K562 (cell line): ENCODE data around the gene SMIM30. TPM values are rescaled to one million over a fixed set of nuclear protein-coding genes. Genes with fewer than 3 reads are reported as not detected.
A peak's percentile ranks its signal among the peaks of the same experiment; 100 is the strongest.

ENCODE experiments used
- ATAC-seq: fragments of 200-7000 bp; cut with Tn5 transposase; 3 replicates; pipeline ENCODE4 v1.9.1; 2020; ENCODE audit warnings: moderate library complexity
- BruUV-seq: library from RNA; stranded (reverse); fragments of 400-500 nt; replicated peaks from 2 replicates; lab custom pipeline; 2021; lab: Mats Ljungman, UMichigan
- CTCF ChIA-PET: fragments of 300-600 bp; formaldehyde crosslinking; extraction: SDS; loops from one replicate; lab custom pipeline; 2021; ENCODE audit warnings: low intra/inter-chr PET ratio; lab: Yijun Ruan, JAX
- POLR2A ChIA-PET: fragments of 300-600, 350-650 bp; sonication (Branson Sonifier 250); formaldehyde crosslinking; extraction: SDS; loops from one replicate; lab custom pipeline; 2021; ENCODE audit warnings: antibody characterized with exemption, inconsistent platforms; lab: Yijun Ruan, JAX
- DNase-seq, 4 experiments: peaks; one replicate each; pipeline versions ENCODE4 v3.0.0 to v3.0.0-alpha.2; 2011 to 2018; ENCODE audit warnings: low spot score in 3 of 4, mixed read lengths in 3 of 4; ENCODE audit errors: extremely low read depth in 1 of 4
- FAIRE-seq: peaks from 2 replicates; lab custom pipeline; 2011; peaks lifted over from hg19 to GRCh38; lab: Jason Lieb, UNC
- H2AFZ ChIP-seq: 2 replicates; pipeline ENCODE4 v1.6.0; 2011; ENCODE audit warnings: low read depth, low read length, control low read depth, inconsistent platforms
- H3K27ac ChIP-seq: fragments of 200-600 bp; 3 replicates; pipeline ENCODE4 v1.8.0; 2011; ENCODE audit warnings: low read depth, mild to moderate bottlenecking, control low read depth, inconsistent platforms, low read length, moderate library complexity, mixed read lengths; ENCODE audit errors: extremely low read depth
- H3K27me3 ChIP-seq, 2 experiments: fragments of 300-600 bp in 1 of 2; 2 replicates in 1 of 2; 3 replicates in 1 of 2; pipeline versions ENCODE4 v1.6.0 to v1.8.0; 2011; ENCODE audit warnings: inconsistent platforms in 2 of 2, low read length in 2 of 2, mild to moderate bottlenecking in 1 of 2, mixed read lengths in 1 of 2, moderate library complexity in 1 of 2; ENCODE audit not compliant: control insufficient read depth in 2 of 2, insufficient read depth in 2 of 2
- H3K36me3 ChIP-seq: fragments of 300-600 bp; 3 replicates; pipeline ENCODE4 v1.8.0; 2011; ENCODE audit warnings: mild to moderate bottlenecking, low read length, inconsistent platforms; ENCODE audit not compliant: control insufficient read depth, insufficient read depth
- H3K4me1 ChIP-seq, 2 experiments: fragments of 200-600 bp in 1 of 2; replicated peaks in 1 of 2; 2 replicates in 1 of 2; 3 replicates in 1 of 2; pipeline versions ENCODE4 v1.5.1 to v1.8.0; 2011; ENCODE audit warnings: inconsistent platforms in 2 of 2, low read length in 2 of 2, mild to moderate bottlenecking in 1 of 2, mixed read lengths in 1 of 2, moderate library complexity in 1 of 2; ENCODE audit not compliant: control insufficient read depth in 2 of 2, insufficient read depth in 2 of 2
- H3K4me2 ChIP-seq: 2 replicates; pipeline ENCODE4 v1.6.1; 2011; ENCODE audit warnings: low read length, control low read depth, inconsistent platforms, mixed read lengths; ENCODE audit not compliant: insufficient read depth
- H3K4me3 ChIP-seq: fragments of 200-600 bp; sonication (generic), shearing (Covaris generic); 2 replicates; pipeline ENCODE4 v1.5.1; 2016; ENCODE audit warnings: control low read depth, inconsistent platforms
- H3K79me2 ChIP-seq: fragments of 200-600 bp; 3 replicates; pipeline ENCODE4 v1.8.0; 2011; ENCODE audit warnings: low read length, inconsistent platforms; ENCODE audit not compliant: control insufficient read depth, insufficient read depth
- H3K9ac ChIP-seq, 2 experiments: 2 replicates each; pipeline versions ENCODE4 v1.6.0 to v1.6.1; 2011; ENCODE audit warnings: low read depth in 2 of 2, low read length in 2 of 2, control low read depth in 1 of 2, inconsistent platforms in 1 of 2, mild to moderate bottlenecking in 1 of 2, mixed read lengths in 1 of 2; ENCODE audit not compliant: insufficient read depth in 1 of 2
- H3K9me1 ChIP-seq: one replicate; pipeline ENCODE4 v1.6.0; 2011; ENCODE audit warnings: inconsistent platforms, mild to moderate bottlenecking, low read length, moderate library complexity; ENCODE audit not compliant: control insufficient read depth, insufficient read depth
- H3K9me3 ChIP-seq: replicated peaks from 2 replicates; pipeline ENCODE4 v1.5.1; 2011; ENCODE audit warnings: low read depth, low read length, inconsistent platforms; ENCODE audit not compliant: control insufficient read depth, insufficient read depth
- H4K20me1 ChIP-seq: replicated peaks from 2 replicates; pipeline ENCODE4 v1.6.1; 2011; ENCODE audit warnings: low read length, inconsistent platforms, mixed read lengths; ENCODE audit not compliant: control insufficient read depth, insufficient read depth
- CHD1 ChIP-seq: fragments of 200-600 bp; sonication (generic); IDR thresholded peaks from one replicate; pipeline ENCODE4 v1.6.1; 2012; ENCODE audit warnings: mild to moderate bottlenecking, moderate library complexity, low read length, inconsistent platforms
- CLOCK ChIP-seq: fragments of 250-450 bp; sonication (Bioruptor Pico); IDR thresholded peaks from 2 replicates; pipeline ENCODE4 v1.4.0; 2020; ENCODE audit warnings: mild to moderate bottlenecking, moderate library complexity, borderline replicate concordance
- CREM ChIP-seq: IDR thresholded peaks from 2 replicates; pipeline ENCODE4 v1.6.1; 2014; ENCODE audit warnings: antibody characterized with exemption, low read depth
- DEAF1 ChIP-seq: fragments of 450-650 bp; formaldehyde crosslinking; IDR thresholded peaks from 2 replicates; pipeline ENCODE4 v1.4.0; 2020; ENCODE audit warnings: mild to moderate bottlenecking, moderate library complexity
- ELF4 ChIP-seq: fragments of 450-650 bp; formaldehyde crosslinking; IDR thresholded peaks from 2 replicates; pipeline ENCODE4 v1.4.0; 2022; ENCODE audit warnings: missing genetic modification characterization
- EP400 ChIP-seq: fragments of 450-650 bp; IDR thresholded peaks from 2 replicates; pipeline ENCODE4 v1.6.1; 2017; ENCODE audit warnings: antibody characterized with exemption, mild to moderate bottlenecking, moderate library complexity
- ETS2 ChIP-seq: IDR thresholded peaks from 2 replicates; pipeline ENCODE4 v1.6.1; 2016; ENCODE audit warnings: borderline replicate concordance, missing genetic modification characterization, mild to moderate bottlenecking, moderate library complexity, missing compliant biosample characterization; ENCODE audit not compliant: poor library complexity, severe bottlenecking
- KLF13 ChIP-seq: fragments of 450-650 bp; IDR thresholded peaks from 2 replicates; pipeline ENCODE4 v1.6.1; 2016; ENCODE audit warnings: missing genetic modification characterization, low read depth, mild to moderate bottlenecking, missing compliant biosample characterization, moderate library complexity, borderline replicate concordance
- OTX1 ChIP-seq: fragments of 450-650 bp; formaldehyde crosslinking; IDR thresholded peaks from 2 replicates; pipeline ENCODE4 v1.4.0; 2022; ENCODE audit warnings: mild to moderate bottlenecking
- ZNF274 ChIP-seq: IDR thresholded peaks from 2 replicates; pipeline ENCODE4 v1.6.1; 2011; ENCODE audit warnings: low read depth, mild to moderate bottlenecking, low read length, moderate library complexity, borderline replicate concordance
- ZNF311 ChIP-seq: fragments of 250-450 bp; sonication (Bioruptor Pico); IDR thresholded peaks from 2 replicates; pipeline ENCODE4 v1.4.0; 2020; ENCODE audit warnings: mild to moderate bottlenecking, moderate library complexity
- ZNF354B ChIP-seq: fragments of 250-450 bp; sonication (Bioruptor Pico); IDR thresholded peaks from 2 replicates; pipeline ENCODE4 v1.4.0; 2020
- ZNF444 ChIP-seq: fragments of 250-450 bp; sonication (Bioruptor Pico); IDR thresholded peaks from 2 replicates; pipeline ENCODE4 v1.4.0; 2020; ENCODE audit warnings: mild to moderate bottlenecking, moderate library complexity
- ZNF512 ChIP-seq: IDR thresholded peaks from 2 replicates; pipeline ENCODE4 v1.6.1; 2016; ENCODE audit warnings: missing genetic modification characterization, missing compliant biosample characterization
- WGBS: fragments of 100-300 bp; shearing (Covaris generic); methylation state at CpG from one replicate; pipeline ENCODE4 v1.1.6; 2016; ENCODE audit warnings: low coverage, mixed read lengths; ENCODE audit not compliant: insufficient coverage; ENCODE audit errors: missing lambda C conversion rate; 5-methylcytosine and 5-hydroxymethylcytosine counted together
- in situ Hi-C: fragments of 300-500 bp; cut with MboI; formaldehyde crosslinking; loops from 4 replicates; pipeline ENCODE4 v1.15.0; 2018; ENCODE audit warnings: inconsistent platforms, mixed read lengths
- intact Hi-C: fragments of 100-400 bp; cut with micrococcal nuclease; formaldehyde crosslinking; loops from 2 replicates; pipeline ENCODE4 v1.14.2; 2022
- polyA plus RNA-seq, 8 experiments: library from polyadenylated mRNA; depleted of rRNA in 4 of 8; stranded (reverse) in 5 of 8; unstranded in 3 of 8; fragments of >200 nt; fragmentation: Nextera tagmentation in 2 of 8; fragmentation: Illumina TruSeq in 1 of 8; extraction: Ambion mirVana in 2 of 8; extraction: Trizol in 1 of 8; gene quantifications; 2 replicates each; pipeline versions ENCODE4 v1.2.1 to v1.2.3, GENCODE V29; 2011 to 2014; ENCODE audit warnings: inconsistent platforms in 1 of 8, missing spikeins in 1 of 8
- total RNA-seq, 7 experiments: library from RNA; depleted of rRNA in 6 of 7; stranded (reverse); fragments of >200 nt in 6 of 7; fragmentation: Illumina TruSeq in 2 of 7; extraction: Trizol in 2 of 7; gene quantifications; 2 replicates each; pipeline versions ENCODE4 v1.2.1 to v1.2.3, GENCODE V29; 2011 to 2021; ENCODE audit warnings: low replicate concordance in 1 of 7

The SMIM30 gene
- total and polyA plus RNA-seq, 9 of the 15 experiments (the other 6 are each of a cell fraction or from before 2014, with no cell fraction given) = 161 to 891 (median 316) TPM

- H3K27ac ChIP-seq = peak overlapping the region; percentile 64
- ATAC-seq = peak; percentile 94
- H3K36me3 ChIP-seq = no peaks in the 10 kb centered on the region
- peak; percentile 86 for FAIRE-seq
- H3K4me3 ChIP-seq = peak overlapping the region; percentile 49
- 7% methylated on average over 15 of the region's 15 CpGs for WGBS
- peak; percentile 76 to 96 (median 84) for DNase-seq
- no peaks in the 10 kb centered on the region for H4K20me1 ChIP-seq
- H2AFZ ChIP-seq = peak overlapping the region; percentile 99
- no peaks in the 10 kb centered on the region for H3K9me3 ChIP-seq
- intact Hi-C loops = loop anchor here (1.0 to 2.0 kb wide), 3 partner anchors 31 to 147 kb away; partner anchors contain the start of gene SMIM30
- ChIA-PET CTCF (interaction anchor here (0.6 kb wide), 1 partner anchor 137 kb away, joined by 3 read pairs; no protein-coding TSS in a partner anchor), POLR2A (interaction anchor here (0.8 to 1.3 kb wide), 5 partner anchors 10 to 31 kb away, joined by 3 to 7 read pairs (median 5); partner anchors contain the start of gene SMIM30)
- H3K79me2 ChIP-seq = no peaks in the 10 kb centered on the region
- in situ Hi-C loops = no loop called here
- H3K9me1 ChIP-seq = no peaks in the 10 kb centered on the region
- peak overlapping the region; percentile 67 for H3K4me2 ChIP-seq
- peak overlapping the region in 1 of 2 experiments; percentile 66; a peak in 2 of 4 replicates for H3K9ac ChIP-seq
- H3K27me3 ChIP-seq = no peaks in the 10 kb centered on the region
- BruUV-seq = TSS peak; percentile 81
- H3K4me1 ChIP-seq = peaks cover 8 to 33% of the 10 kb centered on the region in 2 experiments
- TF ChIP-seq ZNF444 (CRISPR knock-in tag) = 0 out of 2 replicates have a peak, but pooled peaks have one; percentile 44
- TF ChIP-seq ZNF274 = no peak
- no peak for TF ChIP-seq CLOCK (CRISPR knock-in tag)
- peak; percentile 31; the same call in 1 of the 2 replicates for TF ChIP-seq ZNF354B
- no peak for TF ChIP-seq KLF13
- no peak for TF ChIP-seq ELF4
- TF ChIP-seq CREM = peak; percentile 67
- no peak for TF ChIP-seq CHD1
- no peak for TF ChIP-seq ZNF311
- no peak; the same call in 1 of the 2 replicates for TF ChIP-seq EP400
- no peak for TF ChIP-seq ETS2 (tag)
- TF ChIP-seq DEAF1 = 0 out of 2 replicates have a peak, but pooled peaks have one; percentile 26
- 0 out of 2 replicates have a peak, but pooled peaks have one; percentile 22 for TF ChIP-seq OTX1
- peak; percentile 35; the same call in 1 of the 2 replicates for TF ChIP-seq ZNF512 (tag)
Observed at GRCh38 chr7:113087071-113087998, 31.0 kb downstream of the SMIM30 start.
